ENCODE measurements around the gene ROBO3. TPM values are rescaled to one million over a fixed set of nuclear protein-coding genes. Genes with fewer than 3 reads are reported as not detected.

ROBO3 gene
- total RNA-seq, 1 donor: 18.1 TPM

DNA sequence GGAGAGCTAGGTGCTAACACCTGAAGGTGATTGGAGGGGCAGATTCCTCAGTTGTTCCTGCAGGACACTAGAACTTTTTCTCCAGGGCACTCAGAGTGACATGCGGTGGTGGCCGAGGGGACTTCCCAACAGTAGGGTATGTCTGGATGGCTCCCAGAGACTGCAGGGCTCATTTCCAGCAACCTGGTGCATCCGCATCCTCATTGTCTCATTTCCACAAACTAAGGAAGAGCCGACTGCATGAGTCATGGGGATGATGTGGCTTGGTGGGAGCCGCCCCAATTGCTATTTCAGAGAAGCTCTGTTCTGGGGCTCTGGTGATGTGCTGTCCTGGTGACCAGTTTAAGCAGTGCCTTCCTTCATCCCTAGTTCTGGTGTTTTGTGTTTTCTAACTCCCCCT is 35.2 kb downstream of the ROBO3 start:
- peak; percentile 96 for DNase-seq (ENCODE audit: insufficient read length, low spot score, missing footprints)
- Histone ChIP-seq H4K20me1 (ENCODE audit: insufficient read depth, low read length) (no peaks in the 10 kb centered on the region), H2AFZ (ENCODE audit: low read length) (peak overlapping the region; percentile 87), H3K79me2 (ENCODE audit: insufficient read depth, low read length) (no peaks in the 10 kb centered on the region), H3K27me3 (ENCODE audit: insufficient read depth, low read length) (no peaks in the 10 kb centered on the region), H3K4me1 (ENCODE audit: insufficient read depth, low read length) (peaks cover 45% of the 10 kb centered on the region), H3K4me2 (ENCODE audit: insufficient read depth, low read length) (peak overlapping the region; percentile 66), H3K4me3 (ENCODE audit: insufficient read depth, low read length) (no peak overlapping the region), H3K9me3 (ENCODE audit: low read depth, low read length) (no peaks in the 10 kb centered on the region), H3K27ac (ENCODE audit: low read depth, low read length) (peak overlapping the region; percentile 83), H3K36me3 (ENCODE audit: insufficient read depth, low read length) (no peaks in the 10 kb centered on the region)
- TF ChIP-seq, protein P1, sequence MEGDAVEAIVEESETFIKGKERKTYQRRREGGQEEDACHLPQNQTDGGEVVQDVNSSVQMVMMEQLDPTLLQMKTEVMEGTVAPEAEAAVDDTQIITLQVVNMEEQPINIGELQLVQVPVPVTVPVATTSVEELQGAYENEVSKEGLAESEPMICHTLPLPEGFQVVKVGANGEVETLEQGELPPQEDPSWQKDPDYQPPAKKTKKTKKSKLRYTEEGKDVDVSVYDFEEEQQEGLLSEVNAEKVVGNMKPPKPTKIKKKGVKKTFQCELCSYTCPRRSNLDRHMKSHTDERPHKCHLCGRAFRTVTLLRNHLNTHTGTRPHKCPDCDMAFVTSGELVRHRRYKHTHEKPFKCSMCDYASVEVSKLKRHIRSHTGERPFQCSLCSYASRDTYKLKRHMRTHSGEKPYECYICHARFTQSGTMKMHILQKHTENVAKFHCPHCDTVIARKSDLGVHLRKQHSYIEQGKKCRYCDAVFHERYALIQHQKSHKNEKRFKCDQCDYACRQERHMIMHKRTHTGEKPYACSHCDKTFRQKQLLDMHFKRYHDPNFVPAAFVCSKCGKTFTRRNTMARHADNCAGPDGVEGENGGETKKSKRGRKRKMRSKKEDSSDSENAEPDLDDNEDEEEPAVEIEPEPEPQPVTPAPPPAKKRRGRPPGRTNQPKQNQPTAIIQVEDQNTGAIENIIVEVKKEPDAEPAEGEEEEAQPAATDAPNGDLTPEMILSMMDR (IDR thresholded peaks at IDR 0.05; ENCODE audit: extremely low read depth, low read depth, low read length): no peak

DNA sequence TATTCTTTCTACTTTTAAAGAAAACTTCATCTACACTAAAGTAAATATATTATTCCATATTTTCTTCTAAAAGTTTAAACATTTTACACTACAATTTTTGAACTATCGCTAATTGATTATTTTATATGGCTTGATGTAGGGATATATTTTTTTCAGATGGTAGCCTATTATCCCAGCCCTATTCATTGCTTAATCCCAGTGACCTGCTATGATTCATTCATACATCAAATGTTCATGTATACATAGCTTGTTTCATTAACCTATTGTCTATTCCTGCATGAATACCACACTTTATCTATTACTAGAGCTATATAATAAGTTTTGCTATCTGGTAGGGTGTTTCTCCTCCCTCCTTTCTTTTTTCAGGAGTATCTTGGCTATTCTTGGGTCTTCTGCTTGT is 37.4 kb downstream of the ROBO3 start:
- DNase-seq (ENCODE audit: insufficient read length, low spot score, missing footprints): no peak
- no peak overlapping the region for H3K4me3 ChIP-seq (ENCODE audit: insufficient read depth, low read length)
- H2AFZ ChIP-seq (ENCODE audit: low read length): no peak overlapping the region
- H3K4me2 ChIP-seq (ENCODE audit: insufficient read depth, low read length): no peak overlapping the region
- TF ChIP-seq, protein P1 (IDR thresholded peaks at IDR 0.05; ENCODE audit: extremely low read depth, low read depth, low read length): no peak
- peaks cover 36% of the 10 kb centered on the region for H3K4me1 ChIP-seq (ENCODE audit: insufficient read depth, low read length)
- no peaks in the 10 kb centered on the region for H3K27me3 ChIP-seq (ENCODE audit: insufficient read depth, low read length)
- H3K36me3 ChIP-seq (ENCODE audit: insufficient read depth, low read length): no peaks in the 10 kb centered on the region
- no peaks in the 10 kb centered on the region for H3K9me3 ChIP-seq (ENCODE audit: low read depth, low read length)
- H4K20me1 ChIP-seq (ENCODE audit: insufficient read depth, low read length): no peaks in the 10 kb centered on the region
- H3K79me2 ChIP-seq (ENCODE audit: insufficient read depth, low read length): no peaks in the 10 kb centered on the region
- H3K27ac ChIP-seq (ENCODE audit: low read depth, low read length): no peak overlapping the region

DNA sequence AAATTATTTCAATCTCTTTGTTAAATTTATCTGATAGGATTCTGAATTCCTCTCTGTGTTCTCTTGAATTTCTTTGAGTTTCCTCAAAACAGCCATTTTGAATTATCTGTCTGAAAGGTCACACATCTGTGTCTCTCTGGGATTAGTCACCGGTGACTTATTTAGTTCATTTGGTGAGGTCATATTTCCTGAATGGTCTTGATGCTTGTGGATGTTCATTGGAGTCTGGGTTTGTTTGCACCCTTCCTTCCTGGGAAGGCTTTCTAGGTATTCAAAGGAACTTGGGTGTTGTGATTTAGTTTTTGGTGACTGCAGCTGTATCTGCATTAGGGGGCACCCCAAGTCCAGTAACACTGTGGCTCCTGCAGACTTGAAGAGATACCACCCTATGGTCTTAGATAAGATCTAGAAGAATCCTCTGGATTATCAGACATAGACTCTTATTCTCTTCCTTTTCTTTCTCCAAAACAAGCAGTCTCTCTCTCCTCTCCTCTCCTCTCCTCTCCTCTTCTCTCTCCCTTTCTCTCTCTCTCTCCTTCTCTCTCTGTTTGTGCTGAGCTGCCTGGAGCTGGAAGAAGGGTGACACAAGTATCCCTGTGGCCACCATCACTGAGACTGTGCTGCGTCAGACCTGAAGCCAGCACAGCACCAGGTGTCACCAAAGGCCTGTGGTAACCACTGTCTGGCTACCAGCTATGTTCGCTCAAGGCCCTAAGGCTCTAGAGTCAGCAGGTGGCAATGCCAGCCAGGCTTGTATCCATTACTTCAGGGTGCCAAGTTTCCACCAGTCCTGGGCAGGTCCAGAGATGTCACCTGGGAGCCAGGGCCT is 50.5 kb downstream of the ROBO3 start:
- peaks cover 2% of the 10 kb centered on the region for H3K9me3 ChIP-seq (ENCODE audit: low read depth, low read length)
- TF ChIP-seq, protein P1 (IDR thresholded peaks at IDR 0.05; ENCODE audit: extremely low read depth, low read depth, low read length): no peak
- peaks cover 2% of the 10 kb centered on the region for H3K4me1 ChIP-seq (ENCODE audit: insufficient read depth, low read length)
- no peaks in the 10 kb centered on the region for H3K36me3 ChIP-seq (ENCODE audit: insufficient read depth, low read length)
- no peaks in the 10 kb centered on the region for H4K20me1 ChIP-seq (ENCODE audit: insufficient read depth, low read length)
- no peaks in the 10 kb centered on the region for H3K27me3 ChIP-seq (ENCODE audit: insufficient read depth, low read length)
- no peaks in the 10 kb centered on the region for H3K79me2 ChIP-seq (ENCODE audit: insufficient read depth, low read length)
- no peak for DNase-seq (ENCODE audit: insufficient read length, low spot score, missing footprints)
- no peak overlapping the region for H3K4me3 ChIP-seq (ENCODE audit: insufficient read depth, low read length)
- H3K27ac ChIP-seq (ENCODE audit: low read depth, low read length): no peak overlapping the region
- H2AFZ ChIP-seq (ENCODE audit: low read length): peak overlapping the region; percentile 41
- H3K4me2 ChIP-seq (ENCODE audit: insufficient read depth, low read length): no peak overlapping the region

DNA sequence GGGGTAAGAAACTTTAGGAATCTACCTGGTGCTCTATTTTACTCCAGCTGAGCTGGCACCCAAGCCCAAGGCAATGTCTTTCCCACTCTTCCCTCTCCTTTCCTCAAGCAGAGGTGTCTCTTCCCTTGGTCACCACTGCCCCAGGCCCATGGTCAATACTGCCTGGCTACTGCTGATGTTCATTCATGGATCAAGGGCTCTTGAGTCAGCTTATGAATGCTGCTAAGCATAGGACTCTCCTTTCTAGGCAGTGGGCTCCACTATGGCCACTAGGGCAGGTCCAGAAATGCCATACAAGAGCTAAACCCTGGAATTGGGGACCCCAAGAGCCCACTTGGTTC is 51.1 kb downstream of the ROBO3 start:
- H4K20me1 ChIP-seq (ENCODE audit: insufficient read depth, low read length): no peaks in the 10 kb centered on the region
- H3K27ac ChIP-seq (ENCODE audit: low read depth, low read length): no peak overlapping the region
- DNase-seq (ENCODE audit: insufficient read length, low spot score, missing footprints): no peak
- TF ChIP-seq, protein P1 (IDR thresholded peaks at IDR 0.05; ENCODE audit: extremely low read depth, low read depth, low read length): no peak
- H2AFZ ChIP-seq (ENCODE audit: low read length): no peak overlapping the region
- peaks cover 5% of the 10 kb centered on the region for H3K4me1 ChIP-seq (ENCODE audit: insufficient read depth, low read length)
- H3K4me3 ChIP-seq (ENCODE audit: insufficient read depth, low read length): no peak overlapping the region
- no peaks in the 10 kb centered on the region for H3K36me3 ChIP-seq (ENCODE audit: insufficient read depth, low read length)
- H3K79me2 ChIP-seq (ENCODE audit: insufficient read depth, low read length): no peaks in the 10 kb centered on the region
- no peaks in the 10 kb centered on the region for H3K27me3 ChIP-seq (ENCODE audit: insufficient read depth, low read length)
- H3K4me2 ChIP-seq (ENCODE audit: insufficient read depth, low read length): no peak overlapping the region
- peaks cover 2% of the 10 kb centered on the region for H3K9me3 ChIP-seq (ENCODE audit: low read depth, low read length)
